NCI-H774 (cell line): Measurements from ENCODE around the gene CCT5.
A peak's percentile ranks its signal among the peaks of the same experiment; 100 is the strongest.

Experiments
- DNase-seq: peaks from one replicate; lab custom pipeline; 2025; lab: John Stamatoyannopoulos, UW

The CCT5 gene

DNA sequence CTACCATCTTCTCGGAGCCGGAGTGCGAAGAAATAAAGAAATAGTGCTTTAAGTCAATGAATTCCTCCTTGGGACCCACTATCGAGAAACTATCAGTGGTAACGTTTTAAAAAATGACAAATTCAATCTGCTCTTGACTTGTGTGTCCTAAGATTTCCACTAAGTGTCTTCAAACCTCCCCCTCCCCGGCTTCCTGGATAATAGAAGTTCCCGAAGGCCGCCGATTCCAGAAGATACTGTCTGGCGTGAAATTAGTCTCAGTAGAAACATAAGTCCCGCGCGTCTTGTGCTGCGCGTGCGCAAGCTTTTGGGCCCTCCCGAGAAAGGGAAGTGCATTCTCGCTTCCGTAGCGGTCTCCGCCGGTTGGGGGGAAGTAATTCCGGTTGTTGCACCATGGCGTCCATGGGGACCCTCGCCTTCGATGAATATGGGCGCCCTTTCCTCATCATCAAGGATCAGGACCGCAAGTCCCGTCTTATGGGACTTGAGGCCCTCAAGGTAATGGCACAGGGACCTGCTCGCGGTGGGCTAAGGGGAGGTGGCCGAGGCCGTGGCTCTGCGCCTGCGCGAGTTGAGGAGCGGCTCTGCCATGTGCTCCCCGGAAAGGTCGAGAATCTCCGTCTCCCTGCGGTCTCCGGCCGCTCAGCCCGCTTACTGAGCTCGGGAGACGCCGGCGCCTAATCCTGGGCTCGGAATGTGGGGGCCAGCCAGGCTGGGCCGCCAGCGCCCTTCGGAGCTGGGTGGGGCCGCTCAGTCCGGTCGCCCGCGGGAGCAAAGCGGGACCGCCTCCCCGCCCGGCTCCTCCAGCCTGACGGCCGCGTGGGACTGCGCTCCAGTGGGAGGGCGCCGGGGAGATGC, at the start of gene CCT5:
CCT5 (plus strand) TSS at position 333 of the 858 bp plus-strand sequence; CDS start at position 394, 61 bp downstream.
- DNase-seq = peak; percentile 99

DNA sequence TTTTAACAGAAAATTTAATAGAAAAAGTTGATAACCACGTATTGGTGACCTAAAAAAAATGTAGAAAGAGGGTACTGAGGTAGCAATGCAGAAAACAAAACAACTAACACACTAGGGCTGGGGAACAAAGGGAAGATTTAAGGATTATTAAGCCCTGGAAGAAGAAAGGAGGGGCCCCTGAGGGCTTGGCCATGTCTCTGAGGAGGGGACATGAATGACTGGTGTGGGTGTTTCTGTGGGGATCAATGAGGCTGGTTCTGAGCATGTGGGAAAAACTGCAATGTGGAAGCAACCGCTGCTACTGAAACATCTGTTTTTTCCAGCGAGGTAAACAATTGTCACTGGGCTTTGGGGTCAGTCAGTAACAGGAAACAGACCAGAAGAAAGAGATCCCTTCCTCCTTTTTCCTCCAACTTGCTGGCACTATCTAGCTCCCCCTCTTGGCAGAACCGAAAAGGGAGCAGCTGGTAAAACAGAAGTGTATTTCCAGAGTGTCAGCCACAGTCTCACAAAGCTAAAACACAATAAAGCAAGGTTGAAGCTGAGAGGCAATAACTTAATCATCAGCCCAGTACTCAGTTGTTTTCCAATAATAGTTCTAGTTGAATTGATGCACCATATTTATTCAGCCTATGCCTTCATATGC, 48.7 kb upstream of the CCT5 start:
- peak; percentile 30 for DNase-seq

DNA sequence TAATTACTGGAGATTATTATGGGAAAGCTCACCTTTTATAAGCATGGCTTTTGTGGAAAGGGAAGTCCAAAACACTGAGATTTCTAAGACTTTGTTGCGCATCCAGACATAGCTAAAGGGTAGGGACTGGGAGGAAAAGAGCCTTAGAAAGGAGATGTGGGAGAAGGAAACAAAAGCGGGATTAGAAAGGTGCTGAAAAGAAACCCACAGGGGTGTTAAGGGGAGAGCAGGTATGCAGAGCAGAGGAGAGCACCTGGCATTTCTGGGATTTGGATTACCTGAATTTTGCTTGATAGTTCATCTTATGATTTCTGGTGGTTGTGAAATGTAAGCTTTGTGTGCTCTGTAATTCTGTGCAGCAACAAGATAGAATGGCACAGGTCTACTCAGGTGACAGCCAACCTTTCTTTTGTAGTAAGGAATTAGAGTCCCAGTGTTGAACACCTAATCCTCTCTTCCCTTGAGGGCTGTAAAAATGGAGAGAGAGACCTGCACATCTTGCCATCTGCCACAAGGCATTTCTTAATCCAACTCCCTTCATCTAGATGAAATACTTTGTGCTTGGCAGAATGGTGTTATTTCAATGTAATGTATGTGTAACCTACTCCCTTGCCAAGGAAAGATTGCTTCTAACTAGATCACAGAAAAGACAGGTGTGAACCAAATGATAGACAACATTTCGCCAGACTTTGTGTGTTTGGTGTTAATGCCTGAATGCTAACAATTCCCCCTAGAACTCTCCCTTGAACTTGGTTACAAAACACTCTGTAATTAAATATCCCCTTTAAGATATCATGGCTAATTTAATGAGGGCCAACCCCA, 47.8 kb upstream of the CCT5 start:
- no peak for DNase-seq

- DNase-seq = no peak
Observed at GRCh38 chr5:10209004-10209403, 41.1 kb upstream of the CCT5 start.

DNA sequence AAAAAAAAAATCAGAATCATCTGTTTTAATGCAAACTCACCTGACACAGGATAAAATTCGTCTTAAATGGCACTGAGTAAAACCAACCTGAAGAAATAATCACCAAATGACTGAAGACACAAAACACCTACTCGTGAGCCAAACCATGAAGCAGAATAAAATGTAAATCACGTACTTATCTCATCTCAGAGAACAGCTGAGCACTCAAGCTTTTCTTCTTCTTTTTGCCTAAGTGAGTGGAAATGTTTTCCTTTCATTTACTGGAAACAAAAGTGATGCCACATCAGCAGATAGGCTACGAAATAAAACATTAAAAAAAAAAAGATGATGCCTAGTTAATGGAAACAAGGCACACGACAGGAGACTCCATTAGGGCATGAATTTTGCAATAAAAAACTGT, 36.8 kb upstream of the CCT5 start:
- peak; percentile 5 for DNase-seq

- DNase-seq = no peak
Observed at GRCh38 chr5:10214041-10214440, 36.0 kb upstream of the CCT5 start.

GRCh38 chr5:10215366-10215765, 34.7 kb upstream of the CCT5 start:
- DNase-seq = no peak

- DNase-seq = no peak
Observed at GRCh38 chr5:10216107-10216506, 34.0 kb upstream of the CCT5 start.

- DNase-seq = no peak
Observed at GRCh38 chr5:10218658-10219057, 31.4 kb upstream of the CCT5 start.

- no peak for DNase-seq
Observed at GRCh38 chr5:10219068-10219467, 31.0 kb upstream of the CCT5 start.

- no peak for DNase-seq
Observed at GRCh38 chr5:10220248-10220647, 29.8 kb upstream of the CCT5 start.

- no peak for DNase-seq
Observed at GRCh38 chr5:10222326-10222725, 27.8 kb upstream of the CCT5 start.

- no peak for DNase-seq
Observed at GRCh38 chr5:10227379-10227778, 22.7 kb upstream of the CCT5 start.

- no peak for DNase-seq
Observed at GRCh38 chr5:10228288-10228687, 21.8 kb upstream of the CCT5 start.

DNA sequence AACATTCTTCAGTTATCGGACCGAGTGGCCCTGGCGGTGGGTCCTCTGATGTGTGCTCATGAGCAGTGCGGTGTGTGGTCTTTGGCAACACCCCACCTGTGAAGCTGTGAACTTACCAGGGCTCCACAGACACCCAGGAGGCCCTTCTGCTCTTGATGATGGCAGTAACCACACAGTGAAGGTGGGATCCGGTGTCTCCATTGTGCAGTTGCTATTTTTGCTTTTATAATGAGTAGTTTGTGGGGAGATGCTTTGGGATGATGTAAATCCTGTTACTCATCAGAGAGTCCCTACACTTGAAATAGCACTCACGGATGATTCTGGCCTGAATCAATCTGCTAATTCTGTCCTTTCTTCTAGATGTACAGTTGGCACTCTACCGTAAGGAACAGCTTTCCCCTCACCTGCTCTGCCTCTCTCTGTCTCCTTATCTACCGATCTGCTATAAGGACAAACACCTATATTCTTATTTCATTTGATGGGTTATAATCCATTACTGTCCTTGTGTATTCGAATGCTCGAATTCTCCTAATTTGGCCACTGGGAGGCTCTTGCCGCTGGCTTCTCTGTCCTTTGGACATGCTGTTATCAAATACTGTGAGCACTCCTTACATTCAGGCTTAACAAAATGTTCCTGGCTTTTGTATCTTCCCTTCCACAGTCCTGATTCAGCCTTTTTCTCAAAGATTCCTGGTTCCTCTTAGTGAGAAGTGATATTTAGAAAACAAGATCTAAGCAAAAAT, 20.6 kb upstream of the CCT5 start:
- no peak for DNase-seq

DNA sequence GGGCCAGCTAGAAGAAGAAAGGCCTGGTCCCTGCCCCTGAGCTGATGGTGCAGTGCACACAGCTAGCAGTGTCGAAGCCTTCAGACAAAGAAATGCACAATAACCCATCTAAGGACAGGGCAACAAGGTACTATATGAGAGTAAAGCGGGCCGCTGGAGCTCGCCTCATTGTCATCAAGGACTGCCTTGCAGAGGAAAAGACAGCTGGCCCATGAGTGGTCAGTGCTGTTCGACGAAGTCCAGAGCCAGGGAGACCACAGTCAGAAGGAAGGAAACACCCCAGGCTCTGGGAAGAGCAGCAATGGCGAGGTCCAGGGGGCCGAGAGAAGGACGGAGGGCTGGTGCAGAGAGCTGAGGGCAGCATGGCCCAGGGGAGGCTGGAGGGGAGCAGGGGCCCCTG, 17.7 kb upstream of the CCT5 start:
- DNase-seq = no peak

GRCh38 chr5:10233011-10233410, 17.1 kb upstream of the CCT5 start:
- DNase-seq = no peak

- DNase-seq = no peak
Observed at GRCh38 chr5:10233505-10233904, 16.6 kb upstream of the CCT5 start.

DNA sequence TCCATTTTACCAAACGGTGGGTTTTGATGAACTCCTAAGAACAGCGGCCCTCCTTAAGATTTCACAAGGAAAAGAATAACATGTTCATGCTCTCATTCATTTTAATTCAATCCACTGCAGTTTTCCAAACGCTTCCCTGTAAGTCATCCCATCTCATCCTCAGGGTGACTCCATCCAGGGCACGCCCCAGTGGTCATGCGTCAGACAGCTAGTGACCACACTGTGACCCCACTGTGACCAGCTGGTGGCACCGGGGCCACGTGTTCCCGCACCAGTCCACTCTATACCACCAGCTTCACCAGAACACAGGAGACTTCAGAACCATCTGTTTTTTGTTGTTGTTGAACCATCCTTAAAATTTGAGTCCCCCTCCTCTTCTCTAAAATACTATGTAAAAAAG, 14.7 kb upstream of the CCT5 start:
- DNase-seq = no peak

DNA sequence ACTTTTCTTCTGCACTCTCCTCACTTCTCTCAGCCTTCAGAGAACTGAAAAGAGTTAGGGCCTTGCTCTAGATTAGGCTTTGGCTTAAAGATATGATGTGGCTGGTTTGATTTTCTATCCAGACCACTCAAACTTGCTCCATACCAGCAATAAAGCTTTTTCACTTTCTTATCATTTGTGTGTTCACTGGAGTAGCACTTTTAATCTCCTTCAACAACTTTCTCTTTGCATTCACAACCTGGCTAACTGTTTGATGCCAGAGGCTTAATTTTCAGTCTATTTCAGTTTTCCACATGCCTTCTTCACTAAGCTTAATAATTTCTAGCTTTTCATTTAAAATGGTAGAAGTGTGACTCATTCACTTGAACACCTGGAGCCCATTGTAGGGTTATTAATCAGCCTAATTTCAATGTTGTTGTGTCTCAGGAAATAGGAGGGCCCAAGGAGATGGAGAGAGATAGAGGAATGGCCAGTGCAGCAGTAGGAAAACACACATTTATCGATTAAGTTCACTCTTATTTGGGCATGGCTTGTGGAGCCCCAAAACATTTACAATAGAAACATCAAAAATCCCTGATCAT, 6.3 kb upstream of the CCT5 start:
- DNase-seq = no peak

GRCh38 chr5:10244342-10244944, 5.6 kb upstream of the CCT5 start:
- no peak for DNase-seq
